Prostate gland (tissue), 2 donors: ENCODE measurements around the gene PCDHA1. TPM values are rescaled to one million over a fixed set of nuclear protein-coding genes. Genes with fewer than 3 reads are reported as not detected.

Source experiments
- DNase-seq: peaks from one replicate; pipeline ENCODE4 v3.0.0-alpha.2; 2019; ENCODE audit warnings: low spot score
- H3K27ac ChIP-seq, 2 donors: fragments of 200-600 bp; sonication (generic); 2 replicates each; pipeline ENCODE4 v1.5.1; 2017 to 2019
- H3K27me3 ChIP-seq: fragments of 200-600 bp; sonication (generic); replicated peaks from 2 replicates; pipeline ENCODE4 v1.5.1; 2019; ENCODE audit not compliant: insufficient read depth
- H3K36me3 ChIP-seq, 2 donors: fragments of 200-600 bp; sonication (generic); 1 replicate in 1 of 2; 2 replicates in 1 of 2; pipeline versions ENCODE4 v1.5.1 to v1.8.1; 2017 to 2019
- H3K4me1 ChIP-seq: fragments of 200-600 bp; sonication (generic); replicated peaks from 2 replicates; pipeline ENCODE4 v1.5.1; 2019
- H3K4me3 ChIP-seq, 2 donors: fragments of 200-600 bp; sonication (generic); 2 replicates each; pipeline ENCODE4 v1.5.1; 2017 to 2019
- H3K9me3 ChIP-seq: fragments of 200-600 bp; sonication (generic); 2 replicates; pipeline ENCODE4 v1.5.1; 2017
- CTCF ChIP-seq, 4 experiments: fragments of 200-600 bp in 2 of 4; fragments of 450-650 bp in 2 of 4; sonication (generic) in 2 of 4; IDR thresholded peaks; 1 replicate in 3 of 4; 2 replicates in 1 of 4; pipeline ENCODE4 v1.5.1; 2016 to 2019; ENCODE audit warnings: antibody characterized with exemption in 4 of 4, mild to moderate bottlenecking in 2 of 4, moderate library complexity in 2 of 4
- POLR2A ChIP-seq: fragments of 450-650 bp; IDR thresholded peaks from one replicate; pipeline ENCODE4 v1.6.1; 2016; ENCODE audit warnings: antibody characterized with exemption, mild to moderate bottlenecking
- POLR2AphosphoS5 ChIP-seq: sonication (generic); formaldehyde crosslinking; IDR thresholded peaks from one replicate; pipeline ENCODE4 v1.6.1; 2017; ENCODE audit warnings: antibody characterized with exemption
- WGBS: methylation state at CpG from one replicate; pipeline ENCODE4 v1.1.5; 2018; 5-methylcytosine and 5-hydroxymethylcytosine counted together
- intact Hi-C: fragments of 100-400 bp; cut with DNase I; formaldehyde crosslinking; loops from one replicate; pipeline ENCODE4 v1.14.2; 2022
- total RNA-seq, 2 donors: library from RNA; depleted of rRNA; stranded (reverse); fragments of >200 nt; gene quantifications; one replicate each; pipeline ENCODE4 v1.1.0, GENCODE V29; 2016

The PCDHA1 gene
- total RNA-seq, 2 donors from 2014 or later: 0.85 TPM; not detected in 1

- intact Hi-C loops: no loop called here
- Histone ChIP-seq H3K36me3 (no peaks in the 10 kb centered on the region), H3K4me3 (no peak overlapping the region), H3K4me1 (no peaks in the 10 kb centered on the region), H3K9me3 (no peaks in the 10 kb centered on the region), H3K27me3 (no peaks in the 10 kb centered on the region), H3K27ac (no peak overlapping the region)
- no peak for DNase-seq
- WGBS: 62% methylated on average over 1 of the region's 1 CpG
- no peak for TF ChIP-seq CTCF (IDR thresholded peaks at IDR 0.05)
- no peak for TF ChIP-seq POLR2AphosphoS5
- TF ChIP-seq POLR2A: no peak
Measured at GRCh38 chr5:140978983-140979382, 193.0 kb downstream of the PCDHA1 start.

DNA sequence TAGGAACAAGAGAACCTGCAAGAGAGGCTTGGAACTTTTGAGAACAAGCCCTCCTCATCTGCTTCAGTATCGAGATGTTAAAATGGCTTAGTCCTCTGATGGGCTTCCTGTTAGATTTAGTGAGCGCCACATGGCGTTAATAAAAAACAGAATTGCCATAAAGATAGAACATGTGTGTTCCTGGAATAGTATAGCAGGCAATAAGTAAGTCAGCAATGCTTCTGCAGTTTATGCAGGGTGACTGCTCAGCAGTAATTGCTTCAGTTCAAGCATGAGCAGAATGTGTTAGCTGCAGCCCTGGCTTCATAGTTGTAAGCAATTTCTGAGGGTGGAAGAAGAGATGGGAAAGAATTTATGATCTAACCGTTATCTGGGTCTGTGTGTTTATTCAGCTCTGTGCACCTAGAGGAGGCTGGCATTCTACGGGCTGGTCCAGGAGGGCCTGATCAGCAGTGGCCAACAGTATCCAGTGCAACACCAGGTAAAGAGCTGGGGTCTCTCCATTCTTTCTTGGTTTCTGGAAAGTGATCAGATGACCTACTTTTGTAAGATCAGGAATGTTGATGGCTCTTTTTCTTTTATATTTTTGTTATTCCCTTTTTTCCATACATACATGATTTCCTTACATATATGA is 196.3 kb downstream of the PCDHA1 start:
- Histone ChIP-seq H3K36me3 (no peaks in the 10 kb centered on the region), H3K4me1 (no peaks in the 10 kb centered on the region), H3K9me3 (no peaks in the 10 kb centered on the region), H3K27me3 (no peaks in the 10 kb centered on the region), H3K27ac (no peak overlapping the region), H3K4me3 (no peak overlapping the region)
- 63% methylated on average over 5 of the region's 5 CpGs for WGBS
- TF ChIP-seq POLR2A (no peak), CTCF (IDR thresholded peaks at IDR 0.05) (no peak), POLR2AphosphoS5 (no peak)
- intact Hi-C loops: no loop called here
- no peak for DNase-seq

- intact Hi-C loops: no loop called here
- WGBS: 18% methylated on average over 3 of the region's 3 CpGs
- Histone ChIP-seq H3K27me3 (no peaks in the 10 kb centered on the region), H3K4me3 (no peak overlapping the region), H3K27ac (no peak overlapping the region), H3K4me1 (no peaks in the 10 kb centered on the region), H3K9me3 (no peaks in the 10 kb centered on the region), H3K36me3 (no peaks in the 10 kb centered on the region)
- TF ChIP-seq CTCF (IDR thresholded peaks at IDR 0.05) (no peak), POLR2A (no peak), POLR2AphosphoS5 (no peak)
- no peak for DNase-seq
Measured at GRCh38 chr5:140986117-140986521, 200.2 kb downstream of the PCDHA1 start.

GRCh38 chr5:140988100-140988499 is 202.2 kb downstream of the PCDHA1 start:
- intact Hi-C loops: no loop called here
- H3K4me1 ChIP-seq: no peaks in the 10 kb centered on the region
- no peak for DNase-seq
- H3K4me3 ChIP-seq: no peak overlapping the region
- H3K36me3 ChIP-seq: no peaks in the 10 kb centered on the region
- TF ChIP-seq POLR2A (no peak), POLR2AphosphoS5 (no peak), CTCF (IDR thresholded peaks at IDR 0.05) (no peak)
- no peak overlapping the region for H3K27ac ChIP-seq
- no peaks in the 10 kb centered on the region for H3K27me3 ChIP-seq
- WGBS: 47% methylated on average over 5 of the region's 5 CpGs
- H3K9me3 ChIP-seq: no peaks in the 10 kb centered on the region

DNA sequence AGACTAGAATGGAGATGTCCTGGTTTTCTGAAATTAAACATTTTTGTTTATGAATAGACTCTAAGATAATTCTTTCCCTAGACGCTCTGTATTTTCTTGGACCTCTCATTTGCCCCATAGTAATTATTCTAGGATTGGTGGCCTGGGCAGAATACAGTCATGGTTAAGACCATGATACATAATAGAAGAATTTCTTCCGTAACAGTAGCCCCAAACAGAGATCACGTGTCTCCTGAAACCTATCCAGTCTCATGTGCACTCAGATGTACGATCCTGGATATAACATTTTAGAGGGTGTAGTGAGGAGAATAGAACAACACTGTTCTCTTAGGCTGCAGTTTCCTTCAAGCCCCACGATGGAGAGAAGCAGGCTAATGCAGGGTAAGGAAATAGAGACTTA is 202.7 kb downstream of the PCDHA1 start:
- intact Hi-C loops: no loop called here
- Histone ChIP-seq H3K4me3 (no peak overlapping the region), H3K27me3 (no peaks in the 10 kb centered on the region), H3K27ac (no peak overlapping the region), H3K4me1 (no peaks in the 10 kb centered on the region), H3K9me3 (no peaks in the 10 kb centered on the region), H3K36me3 (no peaks in the 10 kb centered on the region)
- DNase-seq: no peak
- 73% methylated on average over 5 of the region's 5 CpGs for WGBS
- TF ChIP-seq POLR2AphosphoS5: no peak
